ENCODE results near the gene RAC2. TPM values are rescaled to one million over a fixed set of nuclear protein-coding genes. Genes with fewer than 3 reads are reported as not detected.

Gene RAC2
- total RNA-seq, 1 donor from 2014 or later = 1.2 TPM

- TF ChIP-seq CTCF (conservative IDR thresholded peaks at IDR 0.05) = no peak
- no peak overlapping the region for H3K27ac Mint-ChIP-seq
- DNase-seq (ENCODE audit: extremely low spot score, unreplicated experiment) = no peak
These were observed 36.1 kb downstream of the RAC2 start for GRCh38 chr22:37207981-37208380.

GRCh38 chr22:37206841-37207821 is 36.9 kb downstream of the RAC2 start:
- peaks cover 6% of the 10 kb centered on the region for H3K27me3 Mint-ChIP-seq
- H3K4me3 Mint-ChIP-seq = no peak overlapping the region
- no peak for TF ChIP-seq CTCF (conservative IDR thresholded peaks at IDR 0.05)
- no peak for DNase-seq (ENCODE audit: extremely low spot score, unreplicated experiment)
- no peak overlapping the region for H3K27ac Mint-ChIP-seq
- H3K36me3 Mint-ChIP-seq = no peaks in the 10 kb centered on the region
- peaks cover 5% of the 10 kb centered on the region for H3K4me1 Mint-ChIP-seq (ENCODE audit: unreplicated experiment)
- H3K9me3 Mint-ChIP-seq = no peaks in the 10 kb centered on the region

More at GRCh38 chr22:37207981-37208380, 36.1 kb downstream of the RAC2 start:
- Mint-ChIP-seq H3K4me1 (ENCODE audit: unreplicated experiment) (peaks cover 8% of the 10 kb centered on the region), H3K9me3 (no peaks in the 10 kb centered on the region), H3K36me3 (no peaks in the 10 kb centered on the region), H3K27me3 (peaks cover 6% of the 10 kb centered on the region), H3K4me3 (no peak overlapping the region)

- Mint-ChIP-seq H3K9me3 (no peaks in the 10 kb centered on the region), H3K4me1 (ENCODE audit: unreplicated experiment) (peaks cover 5% of the 10 kb centered on the region), H3K4me3 (no peak overlapping the region), H3K36me3 (no peaks in the 10 kb centered on the region), H3K27ac (no peak overlapping the region), H3K27me3 (peaks cover 6% of the 10 kb centered on the region)
- TF ChIP-seq CTCF (conservative IDR thresholded peaks at IDR 0.05) = no peak
- DNase-seq (ENCODE audit: extremely low spot score, unreplicated experiment) = no peak
These were observed 37.8 kb downstream of the RAC2 start for GRCh38 chr22:37206118-37206840.

- H3K36me3 Mint-ChIP-seq = no peaks in the 10 kb centered on the region
- H3K4me3 Mint-ChIP-seq = no peak overlapping the region
- H3K4me1 Mint-ChIP-seq (ENCODE audit: unreplicated experiment) = no peaks in the 10 kb centered on the region
- DNase-seq (ENCODE audit: extremely low spot score, unreplicated experiment) = no peak
- H3K27me3 Mint-ChIP-seq = no peaks in the 10 kb centered on the region
- no peaks in the 10 kb centered on the region for H3K9me3 Mint-ChIP-seq
- no peak for TF ChIP-seq CTCF (conservative IDR thresholded peaks at IDR 0.05)
- no peak overlapping the region for H3K27ac Mint-ChIP-seq
These were observed 39.0 kb downstream of the RAC2 start for GRCh38 chr22:37205046-37205445.

GRCh38 chr22:37204045-37204655 is 39.9 kb downstream of the RAC2 start:
- no peaks in the 10 kb centered on the region for H3K9me3 Mint-ChIP-seq
- TF ChIP-seq CTCF (conservative IDR thresholded peaks at IDR 0.05) = no peak
- H3K4me1 Mint-ChIP-seq (ENCODE audit: unreplicated experiment) = no peaks in the 10 kb centered on the region
- no peaks in the 10 kb centered on the region for H3K27me3 Mint-ChIP-seq
- no peaks in the 10 kb centered on the region for H3K36me3 Mint-ChIP-seq
- H3K4me3 Mint-ChIP-seq = no peak overlapping the region
- no peak overlapping the region for H3K27ac Mint-ChIP-seq
- no peak for DNase-seq (ENCODE audit: extremely low spot score, unreplicated experiment)

Data from type B pancreatic cell (in vitro differentiated cells).